Measurements from ENCODE around the gene RAB4A. TPM values are rescaled to one million over a fixed set of nuclear protein-coding genes. Genes with fewer than 3 reads are reported as not detected.

Gene RAB4A
- total and polyA plus RNA-seq, 12 donors, result 15.7 to 131 (median 112) TPM

DNA sequence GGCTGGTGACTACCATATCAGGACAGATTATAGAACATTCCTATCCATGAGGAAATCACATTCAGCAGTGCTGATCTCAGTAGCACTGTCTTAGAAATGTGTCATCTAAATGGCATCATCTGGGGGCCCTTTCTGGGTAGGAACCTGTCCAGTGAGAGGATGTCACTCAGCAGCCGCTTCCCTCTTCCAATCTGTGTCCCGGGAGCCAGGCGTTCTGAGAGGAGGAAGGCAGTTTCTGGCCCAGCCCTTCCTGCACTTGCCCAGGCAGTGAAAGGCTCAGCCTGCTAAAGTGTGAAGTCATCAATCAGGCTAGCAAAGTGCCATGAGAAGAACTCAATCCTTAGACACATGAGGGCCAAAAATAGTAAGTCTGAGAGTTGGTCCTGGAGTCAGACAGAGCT is 25.6 kb downstream of the RAB4A start:
- 42% methylated on average over 3 of the region's 3 CpGs for WGBS, 2 donors
- H3K27me3 ChIP-seq, result no peaks in the 10 kb centered on the region
- intact Hi-C loops (cut with DNase I), result loop anchor here in 1 of 10 donors (10.0 kb wide), 1 partner anchor 138 kb away; the partner anchor contains the start of gene ACTA1
- DNase-seq (peak in 1 of 2 donors; percentile 38), ATAC-seq (peak in 7 of 8 donors; percentile 64 to 92 (median 85))
- no peak overlapping the region for H3K4me3 ChIP-seq
- TF ChIP-seq, protein P1, sequence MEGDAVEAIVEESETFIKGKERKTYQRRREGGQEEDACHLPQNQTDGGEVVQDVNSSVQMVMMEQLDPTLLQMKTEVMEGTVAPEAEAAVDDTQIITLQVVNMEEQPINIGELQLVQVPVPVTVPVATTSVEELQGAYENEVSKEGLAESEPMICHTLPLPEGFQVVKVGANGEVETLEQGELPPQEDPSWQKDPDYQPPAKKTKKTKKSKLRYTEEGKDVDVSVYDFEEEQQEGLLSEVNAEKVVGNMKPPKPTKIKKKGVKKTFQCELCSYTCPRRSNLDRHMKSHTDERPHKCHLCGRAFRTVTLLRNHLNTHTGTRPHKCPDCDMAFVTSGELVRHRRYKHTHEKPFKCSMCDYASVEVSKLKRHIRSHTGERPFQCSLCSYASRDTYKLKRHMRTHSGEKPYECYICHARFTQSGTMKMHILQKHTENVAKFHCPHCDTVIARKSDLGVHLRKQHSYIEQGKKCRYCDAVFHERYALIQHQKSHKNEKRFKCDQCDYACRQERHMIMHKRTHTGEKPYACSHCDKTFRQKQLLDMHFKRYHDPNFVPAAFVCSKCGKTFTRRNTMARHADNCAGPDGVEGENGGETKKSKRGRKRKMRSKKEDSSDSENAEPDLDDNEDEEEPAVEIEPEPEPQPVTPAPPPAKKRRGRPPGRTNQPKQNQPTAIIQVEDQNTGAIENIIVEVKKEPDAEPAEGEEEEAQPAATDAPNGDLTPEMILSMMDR (IDR thresholded peaks at IDR 0.05), result no peak
- H3K27ac ChIP-seq, result peak overlapping the region in 7 of 10 donors; percentile 11 to 61 (median 38)
- H3K9me3 ChIP-seq, result no peaks in the 10 kb centered on the region
- peaks cover 0 to 75% (median 22%) of the 10 kb centered on the region in 9 donors for H3K36me3 ChIP-seq
- peaks cover 0 to 17% (median 5%) of the 10 kb centered on the region in 9 donors for H3K4me1 ChIP-seq

DNA sequence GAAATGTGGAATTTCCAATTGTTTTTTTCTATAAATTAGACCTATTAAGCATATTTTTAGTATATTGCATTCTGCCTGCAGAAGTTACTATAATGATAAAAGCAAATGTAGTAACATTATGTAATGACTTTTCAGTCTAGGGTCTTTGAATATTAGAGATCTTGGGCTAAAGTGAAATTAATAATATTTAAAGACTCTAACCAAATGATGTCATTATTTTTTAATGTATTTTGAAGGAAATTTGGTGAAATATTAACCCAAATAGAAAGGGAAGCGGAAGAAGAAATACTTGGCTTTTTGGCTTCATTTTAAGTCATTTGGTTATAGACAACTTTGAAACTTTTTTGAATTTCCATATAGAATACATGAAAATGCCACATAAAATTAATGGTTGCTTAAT is 26.8 kb downstream of the RAB4A start:
- Histone ChIP-seq H3K4me3 (no peak overlapping the region), H3K27ac (no peak overlapping the region), H3K4me1 (peaks cover 0 to 17% (median 5%) of the 10 kb centered on the region in 9 donors), H3K36me3 (peaks cover 0 to 76% (median 22%) of the 10 kb centered on the region in 9 donors), H3K27me3 (no peaks in the 10 kb centered on the region), H3K9me3 (no peaks in the 10 kb centered on the region)
- DNase-seq, result no peak
- ATAC-seq, result no peak
- 96% methylated on average over 1 of the region's 1 CpG for WGBS, 2 donors
- intact Hi-C loops (cut with DNase I), result loop anchor here in 1 of 10 donors (10.0 kb wide), 1 partner anchor 137 kb away; the partner anchor contains the start of gene ACTA1
- TF ChIP-seq, protein P1 (IDR thresholded peaks at IDR 0.05), result no peak

DNA sequence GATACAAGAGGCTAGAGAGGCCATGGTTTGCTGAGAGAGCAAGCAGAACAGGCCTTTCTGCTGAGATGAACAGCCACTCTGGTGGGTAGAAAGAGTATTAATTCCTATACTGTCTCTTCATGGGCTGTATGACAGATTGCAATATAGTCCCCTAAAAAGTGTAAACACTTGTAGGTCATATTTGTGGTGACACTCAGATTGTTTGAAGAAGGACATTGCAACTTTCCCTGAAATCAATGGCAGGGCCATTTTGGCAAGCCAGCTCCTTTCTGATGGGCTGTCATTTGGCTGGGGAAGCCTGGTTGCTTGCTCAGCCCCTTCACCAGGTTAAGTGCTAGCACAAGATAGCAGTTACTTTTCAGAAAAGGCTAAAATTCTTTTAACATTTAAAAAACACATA is 27.5 kb downstream of the RAB4A start:
- no peak overlapping the region for H3K27ac ChIP-seq
- no peaks in the 10 kb centered on the region for H3K9me3 ChIP-seq
- TF ChIP-seq, protein P1 (IDR thresholded peaks at IDR 0.05), result no peak
- no peak overlapping the region for H3K4me3 ChIP-seq
- peaks cover 0 to 76% (median 26%) of the 10 kb centered on the region in 9 donors for H3K36me3 ChIP-seq
- H3K4me1 ChIP-seq, result peaks cover 0 to 17% (median 5%) of the 10 kb centered on the region in 9 donors
- intact Hi-C loops (cut with DNase I), result loop anchor here in 1 of 10 donors (10.0 kb wide), 1 partner anchor 136 kb away; the partner anchor contains the start of gene ACTA1
- H3K27me3 ChIP-seq, result no peaks in the 10 kb centered on the region
- DNase-seq, result no peak
- no peak for ATAC-seq

DNA sequence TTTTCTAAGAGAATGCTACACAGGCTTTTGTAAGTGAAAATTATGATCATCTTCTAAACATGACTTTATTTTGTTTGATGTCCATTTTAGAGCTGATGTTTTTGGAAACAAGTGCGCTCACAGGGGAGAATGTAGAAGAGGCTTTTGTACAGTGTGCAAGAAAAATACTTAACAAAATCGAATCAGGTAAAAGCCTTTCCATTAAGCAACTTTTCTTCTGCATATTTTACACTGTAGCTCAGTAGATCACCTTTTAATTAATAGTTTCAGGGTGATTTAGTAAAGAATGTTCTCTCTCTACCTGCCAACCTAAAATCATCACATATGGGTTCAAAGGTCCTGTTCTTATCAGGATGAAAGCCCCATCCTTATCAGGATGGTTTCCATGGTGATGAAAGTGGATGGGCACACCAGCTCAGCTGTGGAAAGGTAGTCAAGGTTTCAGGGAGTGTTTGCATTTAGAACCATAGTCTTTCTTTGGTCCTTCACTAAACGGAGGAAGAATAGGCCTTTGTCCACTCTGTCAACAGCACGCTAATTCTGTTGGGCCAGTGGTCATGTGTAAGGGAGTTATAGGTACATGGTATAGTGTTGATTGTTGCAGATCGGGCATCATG is 28.1 kb downstream of the RAB4A start:
- TF ChIP-seq, protein P1 (IDR thresholded peaks at IDR 0.05), result no peak
- H3K36me3 ChIP-seq, result peaks cover 0 to 82% (median 32%) of the 10 kb centered on the region in 9 donors
- DNase-seq (no peak), ATAC-seq (no peak)
- H3K27me3 ChIP-seq, result no peaks in the 10 kb centered on the region
- WGBS, 2 donors, result 89 to 96% methylated on average over 5 of the region's 5 CpGs
- no peak overlapping the region for H3K27ac ChIP-seq
- intact Hi-C loops (cut with DNase I), result loop anchor here in 1 of 10 donors (10.0 kb wide), 1 partner anchor 136 kb away; the partner anchor contains the start of gene ACTA1
- no peaks in the 10 kb centered on the region for H3K9me3 ChIP-seq
- H3K4me3 ChIP-seq, result no peak overlapping the region
- H3K4me1 ChIP-seq, result peaks cover 0 to 17% (median 5%) of the 10 kb centered on the region in 9 donors

Measured in heart right ventricle (tissue), 16 donors.